ENCODE data around the gene SLC35E2B.

SLC35E2B gene

GRCh38 chr1:1609822-1610485 lies 82.6 kb downstream of the SLC35E2B start:
- DNase-seq (ENCODE audit: low read depth) = no peak
